ENCODE results near the gene KRT78.

KRT78 gene

GRCh38 chr12:52824741-52825410, 23.9 kb downstream of the KRT78 start:
- DNase-seq (ENCODE audit: low spot score), result no peak

- no peak for DNase-seq (ENCODE audit: low spot score)
Observed at GRCh38 chr12:52823761-52824450, 24.9 kb downstream of the KRT78 start.

- DNase-seq (ENCODE audit: low spot score), result no peak
Observed at GRCh38 chr12:52822771-52823510, 25.9 kb downstream of the KRT78 start.

GRCh38 chr12:52821826-52822660, 26.8 kb downstream of the KRT78 start:
- no peak for DNase-seq (ENCODE audit: low spot score)

DNA sequence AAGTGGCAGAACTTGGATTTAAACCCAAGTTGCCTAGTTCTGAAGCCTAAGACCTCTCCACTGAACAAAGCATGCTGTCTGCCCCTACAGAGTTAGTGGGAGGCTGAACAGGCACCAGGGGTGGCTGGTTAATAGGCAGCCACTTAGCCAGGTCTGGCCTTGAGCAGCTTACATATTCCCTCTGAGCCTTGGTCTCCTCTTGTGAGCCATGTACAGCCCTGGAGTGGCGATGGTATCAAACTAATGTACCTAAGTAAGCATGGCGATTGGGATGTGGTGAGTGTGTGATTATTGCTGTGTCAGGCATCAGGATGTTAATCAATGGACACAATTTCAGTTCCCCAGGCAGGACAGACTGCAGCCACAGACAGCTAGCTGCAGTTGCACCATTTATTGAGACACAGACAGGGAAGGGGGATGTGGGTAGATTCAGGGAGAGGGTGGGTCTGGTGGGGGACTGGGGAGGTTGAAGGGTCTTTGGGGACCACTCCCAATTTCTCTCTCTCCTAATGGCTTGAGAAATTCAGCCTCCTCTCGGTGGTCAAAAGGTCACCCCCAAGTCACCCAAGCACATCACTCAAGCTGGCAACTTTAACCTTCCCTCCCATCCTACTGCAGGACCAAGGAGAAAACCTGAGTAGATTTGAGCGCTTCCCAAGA, 27.6 kb downstream of the KRT78 start:
- no peak for DNase-seq (ENCODE audit: low spot score)

DNA sequence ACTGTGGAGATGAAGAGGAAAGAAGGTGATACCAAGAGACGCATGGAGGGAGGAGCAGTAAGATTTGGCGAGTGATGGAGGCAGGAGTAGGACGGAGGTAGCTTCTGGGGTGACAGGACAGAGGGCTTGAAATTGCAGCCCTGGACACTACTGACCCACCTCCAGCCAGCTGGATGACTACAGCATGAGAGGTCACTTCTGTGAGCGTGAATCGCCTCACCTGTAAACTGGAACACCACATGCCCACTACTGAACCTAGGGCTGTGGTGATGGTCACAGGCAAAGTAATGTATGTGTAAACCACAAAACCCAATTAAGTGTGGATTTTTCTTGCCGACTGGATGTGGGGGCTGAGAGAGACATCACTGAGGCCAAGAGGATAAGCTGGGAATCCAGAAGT, 28.3 kb downstream of the KRT78 start:
- DNase-seq (ENCODE audit: low spot score), result no peak

- DNase-seq (ENCODE audit: low spot score), result no peak
Observed at GRCh38 chr12:52819731-52820510, 28.9 kb downstream of the KRT78 start.

DNA sequence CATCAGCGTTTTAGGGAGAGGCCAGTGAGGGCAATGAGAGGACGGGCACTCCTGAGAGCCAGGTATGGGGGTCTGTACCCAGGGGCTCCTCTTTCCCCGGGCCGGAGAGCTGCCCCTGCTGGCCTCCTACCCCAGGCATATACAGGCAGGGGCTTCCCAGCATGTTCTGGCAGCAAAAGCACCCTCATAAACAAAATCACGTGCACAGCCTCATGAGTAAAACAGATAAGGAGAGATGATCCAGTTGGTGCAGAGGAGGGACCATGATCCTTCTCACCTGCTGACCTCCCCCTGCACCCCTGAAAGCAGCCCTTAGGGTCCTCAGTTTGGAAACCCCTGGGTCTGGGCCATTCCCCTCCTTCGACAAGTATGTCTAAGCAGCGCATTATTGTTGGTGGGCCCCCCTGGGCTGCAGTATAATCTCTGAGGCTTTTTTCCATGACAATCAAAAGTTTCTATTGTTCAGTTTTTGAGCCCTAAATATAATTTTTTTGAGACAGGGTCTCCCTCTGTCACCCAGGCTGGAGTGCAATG, 29.8 kb downstream of the KRT78 start:
- no peak for DNase-seq (ENCODE audit: low spot score)

- DNase-seq (ENCODE audit: low spot score), result no peak
Observed at GRCh38 chr12:52818388-52818787, 30.4 kb downstream of the KRT78 start.

- no peak for DNase-seq (ENCODE audit: low spot score)
Observed at GRCh38 chr12:52817699-52818238, 31.0 kb downstream of the KRT78 start.

- no peak for DNase-seq (ENCODE audit: low spot score)
Observed at GRCh38 chr12:52817003-52817698, 31.6 kb downstream of the KRT78 start.

DNA sequence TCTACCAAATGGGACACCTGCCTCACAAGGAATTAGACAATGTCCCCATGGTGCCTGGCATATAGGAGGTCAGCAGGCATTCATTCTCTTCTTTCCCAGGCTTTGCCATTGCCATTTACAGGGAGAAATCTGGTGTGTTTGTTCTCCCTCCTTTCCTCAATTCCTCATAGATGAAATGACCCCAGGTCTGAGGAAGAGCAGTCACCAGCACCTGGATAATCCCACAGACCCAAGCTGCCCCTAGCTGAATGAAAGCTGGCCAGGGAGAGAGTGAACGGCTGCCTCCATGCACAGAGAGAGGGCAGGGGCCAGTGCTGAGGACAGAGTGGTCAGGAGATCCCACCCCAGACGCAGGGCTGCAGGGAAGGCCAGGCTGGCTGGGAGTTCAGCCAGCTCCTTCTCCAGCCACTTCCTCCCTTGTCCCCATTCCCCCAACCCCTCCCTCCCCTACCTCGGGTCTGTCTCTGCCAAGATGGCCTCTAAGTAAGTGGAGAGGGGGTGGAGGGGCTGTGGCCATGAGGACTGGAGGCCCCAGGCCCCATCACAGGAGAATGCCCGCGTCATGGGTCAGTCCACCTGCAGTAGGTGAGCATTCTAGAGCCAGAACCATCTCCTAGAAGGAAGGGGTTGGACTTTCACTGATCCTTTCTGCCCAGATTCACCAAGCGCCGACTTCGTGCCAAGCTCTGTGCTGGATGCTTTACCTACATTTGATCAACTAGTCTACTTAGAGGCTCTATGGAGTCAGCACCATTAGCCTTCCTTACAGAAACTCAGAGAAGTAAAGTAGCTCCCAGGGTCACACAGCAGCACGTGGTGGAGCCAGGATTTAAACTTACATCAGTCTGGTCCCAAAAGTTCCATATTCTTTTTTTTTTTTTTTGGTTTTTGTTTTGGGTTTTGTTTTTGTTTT, 32.9 kb downstream of the KRT78 start:
- no peak for DNase-seq (ENCODE audit: low spot score)

DNA sequence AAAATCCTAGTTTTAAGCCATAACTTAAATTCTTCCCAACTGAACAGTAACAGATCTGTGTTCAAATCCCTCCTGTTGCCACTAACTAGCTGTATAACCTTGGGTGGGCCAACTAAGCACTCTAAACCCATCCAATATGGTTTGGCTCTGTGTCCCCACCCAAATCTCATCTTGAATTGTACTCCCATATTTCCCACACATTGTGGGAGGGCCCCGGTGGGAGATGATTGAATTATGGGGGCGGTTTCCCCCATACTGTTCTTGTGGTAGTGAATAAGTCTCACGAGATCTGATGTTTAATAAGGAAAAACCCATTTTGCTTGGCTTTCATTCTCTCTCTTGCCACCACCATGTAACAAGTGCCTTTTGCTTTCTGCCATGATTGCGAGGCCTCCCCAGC, 33.6 kb downstream of the KRT78 start:
- DNase-seq (ENCODE audit: low spot score), result no peak

GRCh38 chr12:52814710-52815155, 34.1 kb downstream of the KRT78 start:
- DNase-seq (ENCODE audit: low spot score), result no peak

GRCh38 chr12:52813885-52814709, 34.7 kb downstream of the KRT78 start, which contains the start of gene KRT4:
TSS of gene KRT4 (minus strand) at chr12:52814116. CDS start at chr12:52814058, 58 bp downstream.
- no peak for DNase-seq (ENCODE audit: low spot score)

- DNase-seq (ENCODE audit: low spot score), result no peak
Observed at GRCh38 chr12:52813203-52813819, 35.5 kb downstream of the KRT78 start.

- DNase-seq (ENCODE audit: low spot score), result no peak
Observed at GRCh38 chr12:52812749-52813148, 36.0 kb downstream of the KRT78 start.

Data from Ammon's horn (tissue), 1 donor.